IMR-90 (cell line): Measurements from ENCODE around the gene DLAT.

ENCODE experiments used
- CTCF ChIP-seq: conservative IDR thresholded peaks from 2 replicates; pipeline ENCODE4 v1.5.1; 2012; ENCODE audit warnings: mild to moderate bottlenecking, low read depth, low read length, improper control_type of control experiment
- POLR2A ChIP-seq: IDR thresholded peaks from 2 replicates; pipeline ENCODE4 v1.6.1; 2012; ENCODE audit warnings: mild to moderate bottlenecking, low read depth, low read length
- RCOR1 ChIP-seq: IDR thresholded peaks from 2 replicates; pipeline ENCODE4 v1.6.1; 2012; ENCODE audit warnings: mild to moderate bottlenecking, low read length, improper control_type of control experiment; ENCODE audit not compliant: insufficient replicate concordance

GRCh38 chr11:112050721-112051120 lies 25.5 kb downstream of the DLAT start:
- no peak for TF ChIP-seq POLR2A
- no peak for TF ChIP-seq RCOR1
- TF ChIP-seq CTCF, result no peak
